Aorta (tissue), 5 donors: Measurements from ENCODE around the gene KITLG. TPM values are rescaled to one million over a fixed set of nuclear protein-coding genes. Genes with fewer than 3 reads are reported as not detected.

ENCODE experiments used
- ATAC-seq: fragments of 200-7000 bp; cut with Tn5 transposase; one replicate; pipeline ENCODE4 v1.9.1; 2022; ENCODE audit warnings: moderate library complexity; ENCODE audit not compliant: low FRiP score
- DNase-seq, 2 donors: peaks; one replicate each; pipeline ENCODE4 v3.0.0-alpha.2; 2020
- H3K27ac ChIP-seq, 2 donors: one replicate each; pipeline ENCODE4 v1.5.1; 2013; ENCODE audit warnings: low read length in 2 of 2, mild to moderate bottlenecking in 2 of 2, moderate library complexity in 2 of 2, control low read depth in 1 of 2, inconsistent platforms in 1 of 2, low read depth in 1 of 2
- H3K27me3 ChIP-seq, 2 donors: one replicate each; pipeline ENCODE4 v1.6.1; 2013; ENCODE audit warnings: control low read depth in 1 of 2, low read length in 1 of 2, mild to moderate bottlenecking in 1 of 2, moderate library complexity in 1 of 2; ENCODE audit not compliant: insufficient read depth in 2 of 2, control insufficient read depth in 1 of 2
- H3K36me3 ChIP-seq, 2 donors: one replicate each; pipeline ENCODE4 v1.6.1; 2013; ENCODE audit warnings: control low read depth in 1 of 2, low read length in 1 of 2, mild to moderate bottlenecking in 1 of 2; ENCODE audit not compliant: insufficient read depth in 2 of 2, control insufficient read depth in 1 of 2
- H3K4me1 ChIP-seq, 2 donors: one replicate each; pipeline ENCODE4 v1.6.1; 2013; ENCODE audit warnings: low read length in 2 of 2, control low read depth in 1 of 2, mild to moderate bottlenecking in 1 of 2, moderate library complexity in 1 of 2; ENCODE audit not compliant: insufficient read depth in 2 of 2, control insufficient read depth in 1 of 2
- H3K4me3 ChIP-seq, 2 donors: one replicate each; pipeline ENCODE4 v1.5.1; 2013; ENCODE audit warnings: low read length in 2 of 2, control low read depth in 1 of 2, mild to moderate bottlenecking in 1 of 2
- H3K9me3 ChIP-seq: one replicate; pipeline ENCODE4 v1.6.1; 2013; ENCODE audit warnings: mild to moderate bottlenecking, low read length; ENCODE audit not compliant: control insufficient read depth
- WGBS, 2 donors: extraction: QIAGEN DNeasy Blood & Tissue Kit; methylation state at CpG; one replicate each; pipeline ENCODE4 v1.1.7; 2013; 5-methylcytosine and 5-hydroxymethylcytosine counted together
- intact Hi-C, 2 donors: fragments of 100-400 bp; cut with DNase I; formaldehyde crosslinking; loops; one replicate each; pipeline versions ENCODE4 v1.14.2 to v1.15.0; 2022
- polyA plus RNA-seq, 2 donors: library from polyadenylated mRNA; stranded (reverse); fragments of 200-250 nt; gene quantifications; one replicate each; pipeline ENCODE4 v1.2.3, GENCODE V29; 2013
- total RNA-seq, 2 donors: library from RNA; stranded (reverse); fragmentation: NEBNext Ultra II Directional; extraction: Animal tissue kit (Norgen Biotek cat#: 25700); gene quantifications; one replicate each; pipeline ENCODE4 v1.2.1, GENCODE V29; 2021
- donor health status: healthy with polysubstance abuse.
- donor health status: Bipolar disorder and iron deficiency.
- donor health status: DM: no; HTN: no; CAD: no.
- donor health status: DM: no; HTN: no; CAD: no.
- donor health status: DM: yes; HTN: yes; CAD: no.

KITLG gene
- total and polyA plus RNA-seq, 4 donors = 6.5 to 42.1 (median 13.4) TPM

- Histone ChIP-seq H3K4me1 (peaks cover 0 to 3% of the 10 kb centered on the region in 2 donors), H3K27ac (no peak overlapping the region), H3K36me3 (no peaks in the 10 kb centered on the region), H3K4me3 (no peak overlapping the region), H3K9me3 (no peaks in the 10 kb centered on the region), H3K27me3 (no peaks in the 10 kb centered on the region)
- 66 to 70% methylated on average over 4 of the region's 4 CpGs for WGBS, 2 donors
- intact Hi-C loops = loop anchor here in 1 of 2 donors (10.0 kb wide), 1 partner anchor 422 kb away; no protein-coding TSS in a partner anchor
- ATAC-seq (no peak), DNase-seq (no peak)
These were observed 7.3 kb downstream of the KITLG start for GRCh38 chr12:88572781-88573549.

GRCh38 chr12:88571543-88571942, 8.7 kb downstream of the KITLG start:
- H3K4me1 ChIP-seq = peaks cover 0 to 3% of the 10 kb centered on the region in 2 donors
- H3K27ac ChIP-seq = no peak overlapping the region
- intact Hi-C loops = loop anchor here in 1 of 2 donors (10.0 kb wide), 1 partner anchor 423 kb away; no protein-coding TSS in a partner anchor
- no peaks in the 10 kb centered on the region for H3K36me3 ChIP-seq
- H3K4me3 ChIP-seq = no peak overlapping the region
- 98% methylated on average over 1 of the region's 1 CpG for WGBS, 2 donors
- H3K27me3 ChIP-seq = no peaks in the 10 kb centered on the region
- DNase-seq (no peak), ATAC-seq (no peak)
- no peaks in the 10 kb centered on the region for H3K9me3 ChIP-seq

GRCh38 chr12:88570103-88570502, 10.2 kb downstream of the KITLG start:
- no peak overlapping the region for H3K27ac ChIP-seq
- no peaks in the 10 kb centered on the region for H3K27me3 ChIP-seq
- H3K4me3 ChIP-seq = no peak overlapping the region
- 22 to 42% methylated on average over 1 of the region's 1 CpG for WGBS, 2 donors
- ATAC-seq (no peak), DNase-seq (no peak)
- intact Hi-C loops = loop anchor here in 1 of 2 donors (10.0 kb wide), 1 partner anchor 425 kb away; no protein-coding TSS in a partner anchor
- H3K9me3 ChIP-seq = no peaks in the 10 kb centered on the region
- no peaks in the 10 kb centered on the region for H3K36me3 ChIP-seq
- peaks cover 0 to 3% of the 10 kb centered on the region in 2 donors for H3K4me1 ChIP-seq

GRCh38 chr12:88566430-88566829, 13.8 kb downstream of the KITLG start:
- intact Hi-C loops = no loop called here
- Histone ChIP-seq H3K4me3 (no peak overlapping the region), H3K27me3 (no peaks in the 10 kb centered on the region), H3K36me3 (no peaks in the 10 kb centered on the region), H3K27ac (no peak overlapping the region), H3K9me3 (no peaks in the 10 kb centered on the region), H3K4me1 (no peaks in the 10 kb centered on the region)
- ATAC-seq = no peak
- WGBS, 2 donors = 67 to 70% methylated on average over 4 of the region's 4 CpGs
- DNase-seq = no peak

- no peaks in the 10 kb centered on the region for H3K36me3 ChIP-seq
- 97 to 99% methylated on average over 4 of the region's 4 CpGs for WGBS, 2 donors
- H3K4me1 ChIP-seq = no peaks in the 10 kb centered on the region
- no peak for ATAC-seq
- H3K9me3 ChIP-seq = no peaks in the 10 kb centered on the region
- intact Hi-C loops = no loop called here
- DNase-seq = no peak
- no peak overlapping the region for H3K27ac ChIP-seq
- H3K27me3 ChIP-seq = no peaks in the 10 kb centered on the region
- no peak overlapping the region for H3K4me3 ChIP-seq
These were observed 17.3 kb downstream of the KITLG start for GRCh38 chr12:88562846-88563582.

- no peak for DNase-seq
- no peaks in the 10 kb centered on the region for H3K4me1 ChIP-seq
- ATAC-seq = no peak
- H3K9me3 ChIP-seq = no peaks in the 10 kb centered on the region
- intact Hi-C loops = no loop called here
- no peak overlapping the region for H3K27ac ChIP-seq
- no peaks in the 10 kb centered on the region for H3K27me3 ChIP-seq
- 99% methylated on average over 2 of the region's 2 CpGs for WGBS, 2 donors
- no peaks in the 10 kb centered on the region for H3K36me3 ChIP-seq
- no peak overlapping the region for H3K4me3 ChIP-seq
These were observed 18.1 kb downstream of the KITLG start for GRCh38 chr12:88562151-88562550.

GRCh38 chr12:88559772-88560171, 20.5 kb downstream of the KITLG start:
- DNase-seq (no peak), ATAC-seq (no peak)
- 58 to 61% methylated on average over 2 of the region's 2 CpGs for WGBS, 2 donors
- Histone ChIP-seq H3K27me3 (no peaks in the 10 kb centered on the region), H3K27ac (no peak overlapping the region), H3K9me3 (no peaks in the 10 kb centered on the region), H3K36me3 (no peaks in the 10 kb centered on the region), H3K4me3 (no peak overlapping the region), H3K4me1 (no peaks in the 10 kb centered on the region)
- intact Hi-C loops = no loop called here

- 88% methylated on average over 7 of the region's 7 CpGs for WGBS, 2 donors
- no peaks in the 10 kb centered on the region for H3K9me3 ChIP-seq
- H3K27me3 ChIP-seq = no peaks in the 10 kb centered on the region
- H3K27ac ChIP-seq = no peak overlapping the region
- no peak overlapping the region for H3K4me3 ChIP-seq
- intact Hi-C loops = no loop called here
- no peak for DNase-seq
- no peaks in the 10 kb centered on the region for H3K4me1 ChIP-seq
- H3K36me3 ChIP-seq = no peaks in the 10 kb centered on the region
- ATAC-seq = no peak
These were observed 21.1 kb downstream of the KITLG start for GRCh38 chr12:88559199-88559598.
